HG02763 (cell line): ENCODE results near the gene NMNAT1.
"Not testable (repeated sequence)": the region's sequence is repeated elsewhere in the genome, so short reads cannot be mapped to it uniquely, and the experiment has no call there.

Experiments
- ATAC-seq: cut with Tn5 transposase; IDR thresholded peaks from one replicate; pipeline ENCODE4 v1.9.1; 2021; ENCODE audit warnings: mild to moderate bottlenecking, moderate library complexity; ENCODE audit not compliant: unreplicated experiment

Gene NMNAT1

GRCh38 chr1:10014016-10014415 is 70.7 kb downstream of the NMNAT1 start:
- ATAC-seq: no peak

GRCh38 chr1:10019561-10019960 is 76.3 kb downstream of the NMNAT1 start:
- no peak for ATAC-seq

GRCh38 chr1:10020086-10020485 is 76.8 kb downstream of the NMNAT1 start:
- ATAC-seq: no peak

- ATAC-seq: not testable (repeated sequence)
These were observed 77.4 kb downstream of the NMNAT1 start for GRCh38 chr1:10020678-10021077.

GRCh38 chr1:10021992-10022391 is 78.7 kb downstream of the NMNAT1 start:
- not testable (repeated sequence) for ATAC-seq

DNA sequence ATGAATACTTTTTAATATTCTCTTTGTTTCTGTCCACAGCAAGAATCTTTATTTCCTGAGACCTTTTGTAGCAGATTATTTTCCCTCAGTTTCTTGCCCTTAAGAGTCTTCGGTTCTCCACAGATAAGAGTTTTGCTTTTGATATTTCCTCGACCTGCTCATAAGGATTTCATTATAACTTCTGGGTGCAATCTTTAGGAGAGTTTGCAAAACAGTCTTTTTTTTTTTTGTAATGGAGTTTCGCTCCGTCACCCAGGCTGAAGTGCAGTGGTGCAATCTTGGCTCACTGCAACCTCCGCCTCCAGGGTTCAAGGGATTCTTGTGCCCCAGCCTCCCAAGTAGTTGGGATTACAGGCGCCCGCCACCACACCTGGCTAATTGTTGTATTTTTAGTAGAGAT is 79.4 kb downstream of the NMNAT1 start:
- no peak for ATAC-seq

GRCh38 chr1:10025354-10025753 is 82.1 kb downstream of the NMNAT1 start:
- ATAC-seq: no peak

DNA sequence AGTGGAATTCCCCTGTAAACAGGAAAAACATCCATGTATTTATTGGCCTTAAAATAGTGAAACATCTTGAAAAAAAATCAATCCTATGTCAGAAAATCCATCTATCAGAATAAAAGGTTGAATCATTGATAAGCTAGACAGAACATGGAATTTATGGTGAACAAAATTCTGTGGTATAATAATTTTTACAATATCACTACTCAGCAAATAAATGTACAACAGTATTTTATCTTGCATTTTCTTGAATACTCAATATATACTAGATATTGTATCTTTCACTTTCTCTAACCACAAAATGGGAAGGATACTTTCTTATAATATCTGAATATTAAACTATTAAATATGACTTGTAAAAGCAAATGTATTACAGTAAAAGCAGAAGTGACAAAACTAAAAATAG is 83.8 kb downstream of the NMNAT1 start:
- no peak for ATAC-seq

DNA sequence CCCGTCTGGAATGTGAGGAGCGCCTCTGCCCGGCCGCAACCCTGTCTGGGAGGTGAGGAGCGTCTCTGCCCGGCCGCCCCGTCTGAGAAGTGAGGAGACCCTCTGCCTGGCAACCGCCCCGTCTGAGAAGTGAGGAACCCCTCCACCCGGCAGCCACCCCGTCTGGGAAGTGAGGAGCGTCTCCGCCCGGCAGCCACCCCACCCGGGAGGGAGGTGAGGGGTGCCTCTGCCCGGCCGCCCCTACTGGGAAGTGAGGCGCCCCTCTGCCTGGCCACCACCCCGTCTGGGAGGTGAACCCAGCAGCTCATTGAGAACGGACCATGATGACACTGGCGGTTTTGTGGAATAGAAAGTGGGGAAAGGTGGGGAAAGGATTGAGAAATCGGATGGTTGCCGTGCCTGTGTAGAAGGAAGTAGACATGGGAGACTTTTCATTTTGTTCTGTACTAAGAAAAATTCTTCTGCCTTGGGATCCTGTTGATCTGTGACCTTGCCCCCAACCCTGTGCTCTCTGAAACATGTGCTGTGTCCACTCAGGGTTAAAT is 85.8 kb downstream of the NMNAT1 start:
- not testable (repeated sequence) for ATAC-seq

DNA sequence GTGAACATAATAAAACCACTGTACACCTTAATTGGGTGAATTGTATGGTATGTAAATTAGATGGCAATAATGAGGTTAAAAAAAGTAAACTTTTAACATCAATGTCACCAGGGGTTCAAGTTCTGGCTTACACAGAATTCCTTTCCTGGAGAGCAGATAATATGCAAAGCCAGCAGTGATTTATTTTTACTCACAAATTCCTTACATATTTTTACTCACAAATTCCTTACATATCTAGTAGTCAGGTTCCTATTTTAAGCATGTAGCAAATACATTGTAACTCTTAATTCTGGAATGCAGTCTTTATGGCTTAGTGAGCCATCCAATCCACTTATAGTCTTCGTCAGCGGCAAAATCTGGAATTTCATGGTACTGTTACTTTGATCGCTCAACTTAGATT is 88.2 kb downstream of the NMNAT1 start:
- no peak for ATAC-seq

DNA sequence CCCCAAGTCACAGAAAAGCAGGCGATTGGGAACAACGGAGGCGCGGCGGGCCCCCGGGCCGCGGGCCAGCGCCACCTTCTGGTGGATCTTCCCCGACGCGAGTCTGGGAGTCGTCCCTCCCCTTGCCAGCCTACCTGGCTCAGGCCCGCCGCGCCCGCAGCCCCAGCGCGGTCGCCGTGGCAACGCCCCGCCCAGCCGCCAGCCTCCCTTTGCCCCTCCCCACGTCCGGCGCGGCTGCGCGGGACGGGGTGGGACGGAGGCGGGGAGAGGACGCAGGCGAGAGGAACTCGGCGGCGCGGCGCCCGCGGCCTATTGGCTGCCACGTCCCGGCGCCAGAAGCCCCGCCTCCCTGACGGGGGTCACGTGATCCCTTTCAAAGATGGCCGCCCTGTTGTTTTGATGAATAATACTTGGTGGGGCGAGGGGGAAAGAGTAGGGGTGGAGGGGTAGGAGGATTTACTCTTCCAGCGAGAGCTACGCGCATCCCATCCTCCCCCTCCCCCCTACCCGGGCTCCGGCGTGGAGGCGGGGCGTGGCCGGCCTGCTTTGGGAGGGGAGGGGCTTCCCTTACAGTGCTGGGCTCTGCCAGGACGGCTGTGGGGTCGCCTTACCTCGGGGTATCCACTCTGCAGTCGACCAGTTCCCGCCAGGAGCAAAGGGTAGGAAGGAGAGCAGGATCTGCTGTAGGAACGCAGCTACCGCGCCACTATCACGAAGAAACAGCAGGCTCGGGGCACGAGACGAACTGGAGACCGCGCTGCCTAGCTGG is 89.5 kb downstream of the NMNAT1 start, which contains the start of gene UBE4B:
Gene UBE4B (plus strand): TSS at position 369 of the 769 bp plus-strand sequence. CDS start 713 bp downstream, outside the sequence.
- ATAC-seq: peak; percentile 96

- ATAC-seq: no peak
These were observed 90.1 kb downstream of the NMNAT1 start for GRCh38 chr1:10033359-10033845.
